ACC112 (cell line): ENCODE measurements around the gene LAPTM5.

Experiments
- H2AFZ ChIP-seq: fragments of 200-600 bp; sonication (generic); one replicate; pipeline ENCODE4 v1.6.0; 2017; ENCODE audit warnings: antibody characterized with exemption, low read length; ENCODE audit not compliant: unreplicated experiment
- H3K27ac ChIP-seq: fragments of 200-600 bp; sonication (generic); 2 replicates; pipeline ENCODE4 v1.5.1; 2014; ENCODE audit warnings: low read depth, mild to moderate bottlenecking, antibody characterized with exemption, low read length, moderate library complexity
- H3K27me3 ChIP-seq: fragments of 200-600 bp; sonication (generic); 2 replicates; pipeline ENCODE4 v1.6.1; 2014; ENCODE audit warnings: mild to moderate bottlenecking, antibody characterized with exemption, low read length, moderate library complexity, mixed read lengths; ENCODE audit not compliant: insufficient read depth
- H3K36me3 ChIP-seq: fragments of 200-600 bp; sonication (generic); 2 replicates; pipeline ENCODE4 v1.6.1; 2016; ENCODE audit warnings: mild to moderate bottlenecking, antibody characterized with exemption, low read length, moderate library complexity, mixed read lengths; ENCODE audit not compliant: insufficient read depth
- H3K4me1 ChIP-seq: fragments of 200-600 bp; sonication (generic); one replicate; pipeline ENCODE4 v1.6.1; 2016; ENCODE audit warnings: low read length, mixed read lengths; ENCODE audit not compliant: insufficient read depth, unreplicated experiment, control insufficient read depth
- H3K4me3 ChIP-seq: fragments of 200-600 bp; sonication (generic); 2 replicates; pipeline ENCODE4 v1.5.1; 2014; ENCODE audit warnings: mild to moderate bottlenecking, low read depth, low read length
- H3K79me2 ChIP-seq: fragments of 200-600 bp; sonication (generic); one replicate; pipeline ENCODE4 v1.6.0; 2016; ENCODE audit warnings: low read length; ENCODE audit not compliant: control insufficient read depth, unreplicated experiment, insufficient read depth

LAPTM5 gene

DNA sequence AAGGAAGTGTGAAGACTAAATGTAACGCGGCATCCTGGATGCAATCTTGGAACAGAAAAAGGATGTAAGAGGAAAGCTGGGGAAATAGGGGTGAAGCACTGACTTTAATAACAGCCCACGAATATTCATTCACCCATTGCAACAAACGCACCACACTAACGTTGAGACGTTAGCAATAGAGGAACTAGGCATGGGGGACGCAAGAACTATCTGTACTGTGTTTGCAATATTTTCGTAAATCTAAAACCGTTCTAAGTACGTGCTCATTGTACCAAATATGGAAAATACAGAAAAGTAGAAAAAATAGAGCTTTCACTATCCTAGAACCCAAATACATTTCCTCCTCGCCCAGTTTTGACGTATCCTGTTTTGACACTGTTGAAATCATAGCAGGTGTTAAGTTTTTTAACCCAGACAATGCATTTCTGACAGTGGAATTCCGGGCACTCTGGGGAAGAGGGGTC, 3.9 kb downstream of the LAPTM5 start:
- H3K79me2 ChIP-seq, result no peaks in the 10 kb centered on the region
- H3K4me3 ChIP-seq, result no peak overlapping the region
- peaks cover 22% of the 10 kb centered on the region for H3K4me1 ChIP-seq
- H2AFZ ChIP-seq, result no peak overlapping the region
- H3K27ac ChIP-seq, result no peak overlapping the region
- H3K36me3 ChIP-seq, result no peaks in the 10 kb centered on the region
- H3K27me3 ChIP-seq, result no peaks in the 10 kb centered on the region

DNA sequence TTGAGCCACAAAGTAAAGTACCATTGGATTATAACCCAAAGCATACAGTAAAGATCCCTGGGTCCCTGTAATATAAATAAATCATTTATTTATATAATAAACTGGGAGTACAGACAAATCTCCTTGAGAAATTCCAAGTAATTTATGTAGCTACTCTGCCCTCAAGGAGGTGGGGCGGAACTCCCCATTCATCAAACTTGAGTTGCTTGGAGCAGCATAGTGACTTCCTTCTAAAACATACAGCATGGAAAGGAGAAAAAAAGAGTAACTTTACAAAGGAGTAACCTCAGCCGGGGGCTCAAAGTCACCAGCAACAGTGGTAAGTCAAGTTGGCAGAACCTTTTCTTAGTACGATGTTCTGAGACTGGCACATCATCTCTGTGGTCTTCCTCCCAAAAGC, 4.5 kb downstream of the LAPTM5 start:
- no peaks in the 10 kb centered on the region for H3K27me3 ChIP-seq
- H3K27ac ChIP-seq, result no peak overlapping the region
- no peak overlapping the region for H2AFZ ChIP-seq
- H3K4me1 ChIP-seq, result peaks cover 22% of the 10 kb centered on the region
- no peaks in the 10 kb centered on the region for H3K79me2 ChIP-seq
- no peaks in the 10 kb centered on the region for H3K36me3 ChIP-seq
- H3K4me3 ChIP-seq, result no peak overlapping the region

DNA sequence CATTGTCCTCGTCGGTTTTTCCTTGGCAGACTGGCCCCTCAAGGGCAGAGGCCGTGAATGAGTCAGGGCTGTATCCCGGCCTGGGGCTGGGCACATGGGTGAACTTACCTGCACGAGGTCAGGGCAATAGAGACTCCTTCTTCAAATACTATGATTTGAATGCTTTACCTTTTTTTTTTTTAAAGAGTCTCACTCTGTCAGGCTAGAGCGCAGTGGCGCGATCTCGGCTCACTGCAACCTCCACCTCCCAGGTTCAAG, 5.0 kb downstream of the LAPTM5 start:
- no peaks in the 10 kb centered on the region for H3K79me2 ChIP-seq
- H3K4me1 ChIP-seq, result peaks cover 20% of the 10 kb centered on the region
- no peak overlapping the region for H3K4me3 ChIP-seq
- no peaks in the 10 kb centered on the region for H3K36me3 ChIP-seq
- no peak overlapping the region for H2AFZ ChIP-seq
- H3K27ac ChIP-seq, result no peak overlapping the region
- no peaks in the 10 kb centered on the region for H3K27me3 ChIP-seq

- Histone ChIP-seq H3K27me3 (no peaks in the 10 kb centered on the region), H3K27ac (no peak overlapping the region), H2AFZ (no peak overlapping the region), H3K4me3 (no peak overlapping the region), H3K79me2 (no peaks in the 10 kb centered on the region), H3K36me3 (no peaks in the 10 kb centered on the region), H3K4me1 (peaks cover 15% of the 10 kb centered on the region)
Observed at GRCh38 chr1:30751830-30752650, 5.5 kb downstream of the LAPTM5 start.

GRCh38 chr1:30750731-30751291, 6.8 kb downstream of the LAPTM5 start:
- Histone ChIP-seq H2AFZ (no peak overlapping the region), H3K27ac (no peak overlapping the region), H3K4me1 (peaks cover 2% of the 10 kb centered on the region), H3K36me3 (no peaks in the 10 kb centered on the region), H3K27me3 (no peaks in the 10 kb centered on the region), H3K79me2 (no peaks in the 10 kb centered on the region), H3K4me3 (no peak overlapping the region)

GRCh38 chr1:30749691-30750583, 7.6 kb downstream of the LAPTM5 start:
- no peak overlapping the region for H3K27ac ChIP-seq
- no peaks in the 10 kb centered on the region for H3K27me3 ChIP-seq
- H2AFZ ChIP-seq, result no peak overlapping the region
- no peaks in the 10 kb centered on the region for H3K36me3 ChIP-seq
- no peak overlapping the region for H3K4me3 ChIP-seq
- H3K4me1 ChIP-seq, result no peaks in the 10 kb centered on the region
- no peaks in the 10 kb centered on the region for H3K79me2 ChIP-seq

GRCh38 chr1:30748699-30749401, 8.7 kb downstream of the LAPTM5 start:
- no peaks in the 10 kb centered on the region for H3K27me3 ChIP-seq
- H3K4me3 ChIP-seq, result no peak overlapping the region
- H2AFZ ChIP-seq, result no peak overlapping the region
- H3K79me2 ChIP-seq, result no peaks in the 10 kb centered on the region
- no peaks in the 10 kb centered on the region for H3K36me3 ChIP-seq
- H3K4me1 ChIP-seq, result no peaks in the 10 kb centered on the region
- H3K27ac ChIP-seq, result no peak overlapping the region

GRCh38 chr1:30748098-30748698, 9.4 kb downstream of the LAPTM5 start:
- H3K27me3 ChIP-seq, result no peaks in the 10 kb centered on the region
- no peak overlapping the region for H3K27ac ChIP-seq
- H3K4me1 ChIP-seq, result no peaks in the 10 kb centered on the region
- H3K79me2 ChIP-seq, result no peaks in the 10 kb centered on the region
- H3K4me3 ChIP-seq, result no peak overlapping the region
- H2AFZ ChIP-seq, result no peak overlapping the region
- H3K36me3 ChIP-seq, result no peaks in the 10 kb centered on the region

DNA sequence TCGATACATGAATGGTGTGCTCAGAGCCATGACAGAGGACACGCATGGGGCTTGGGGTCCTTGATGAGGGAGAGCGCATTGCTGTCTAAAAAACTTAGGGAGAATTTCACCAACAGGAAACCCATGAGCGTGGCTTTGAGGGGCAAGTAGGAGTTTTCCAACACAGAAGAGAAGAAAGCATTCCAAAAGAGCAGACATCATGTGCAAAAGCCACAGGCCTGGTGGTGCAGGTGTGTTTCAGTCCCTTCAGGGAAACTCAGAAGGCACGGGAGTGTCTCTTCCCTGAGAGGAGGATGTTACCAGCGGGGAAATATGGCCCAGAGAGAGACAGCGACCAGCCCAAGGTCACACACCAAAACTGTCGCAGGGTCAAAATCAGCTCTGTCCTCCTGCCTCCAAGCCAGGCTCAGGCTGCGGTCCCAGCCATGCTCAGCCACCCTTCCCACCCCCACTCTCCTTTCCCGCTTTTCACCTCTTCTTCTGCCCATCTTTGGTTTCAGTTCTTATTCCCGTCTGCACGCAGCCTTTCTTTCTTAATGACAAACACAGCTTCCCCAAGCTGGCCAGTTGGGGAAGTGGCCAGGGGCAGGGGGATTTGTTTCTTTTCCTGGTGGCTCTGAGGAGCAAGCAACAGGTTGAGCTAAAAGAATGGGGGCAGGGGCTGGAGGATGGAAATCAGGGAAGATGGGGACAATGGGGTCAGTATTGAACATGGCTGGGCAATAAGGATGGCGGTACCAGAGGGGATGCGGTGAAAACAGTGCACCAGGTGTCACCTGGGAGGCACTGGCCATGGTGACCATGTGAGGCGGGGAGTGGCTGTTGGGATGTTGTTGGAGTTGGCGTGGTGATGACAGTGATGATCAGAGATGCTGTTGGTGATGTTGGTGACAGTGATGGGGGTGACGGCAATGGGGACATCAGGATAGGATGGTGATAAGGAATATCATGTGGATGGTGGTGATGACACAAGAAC, 10.3 kb downstream of the LAPTM5 start:
- Histone ChIP-seq H3K27ac (no peak overlapping the region), H2AFZ (no peak overlapping the region), H3K79me2 (no peaks in the 10 kb centered on the region), H3K4me1 (no peaks in the 10 kb centered on the region), H3K36me3 (no peaks in the 10 kb centered on the region), H3K27me3 (no peaks in the 10 kb centered on the region), H3K4me3 (no peak overlapping the region)
